IMR-90 (cell line): Measurements from ENCODE around the gene LDLRAD4. TPM values are rescaled to one million over a fixed set of nuclear protein-coding genes. Genes with fewer than 3 reads are reported as not detected.

ENCODE experiments used
- ATAC-seq: fragments of 200-7000 bp; cut with Tn5 transposase; 2 replicates; pipeline ENCODE4 v1.9.1; 2020; ENCODE audit warnings: low read depth, mild to moderate bottlenecking, moderate library complexity
- BruUV-seq: library from RNA; stranded (reverse); fragments of 400-500 nt; replicated peaks from 2 replicates; lab custom pipeline; 2021; lab: Mats Ljungman, UMichigan
- CTCF ChIA-PET: fragments of 300-600 bp; formaldehyde crosslinking; extraction: SDS; loops from one replicate; lab custom pipeline; 2021; ENCODE audit warnings: antibody characterized with exemption; lab: Yijun Ruan, JAX
- POLR2A ChIA-PET: fragments of 300-600 bp; sonication (Branson Sonifier 250); formaldehyde crosslinking; loops from one replicate; lab custom pipeline; 2022; ENCODE audit warnings: antibody characterized with exemption; ENCODE audit not compliant: unreplicated experiment; lab: Charles Lee
- DNase-seq: peaks from one replicate; pipeline ENCODE4 v3.0.0; 2013
- H2AFZ ChIP-seq: replicated peaks from 2 replicates; pipeline ENCODE3; 2013; ENCODE audit warnings: low read length, mild to moderate bottlenecking; ENCODE audit not compliant: poor library complexity
- H2AK5ac ChIP-seq: 2 replicates; pipeline ENCODE4 v1.6.1; 2013; ENCODE audit warnings: low read depth, low read length, inconsistent platforms
- H2AK9ac ChIP-seq: replicated peaks from 2 replicates; pipeline ENCODE3; 2013; ENCODE audit warnings: mild to moderate bottlenecking, low read depth, low read length, moderate library complexity; ENCODE audit not compliant: poor library complexity
- H2BK120ac ChIP-seq: 2 replicates; pipeline ENCODE4 v1.6.1; 2013; ENCODE audit warnings: low read depth, low read length, inconsistent platforms
- H2BK15ac ChIP-seq: 3 replicates; pipeline ENCODE4 v1.6.1; 2013; ENCODE audit warnings: low read depth, low read length, inconsistent platforms
- H2BK20ac ChIP-seq: 2 replicates; pipeline ENCODE4 v1.6.1; 2013; ENCODE audit warnings: low read depth, mild to moderate bottlenecking, inconsistent platforms, low read length, moderate library complexity
- H2BK5ac ChIP-seq: 2 replicates; pipeline ENCODE4 v1.6.1; 2013; ENCODE audit warnings: mild to moderate bottlenecking, low read depth, low read length, inconsistent platforms; ENCODE audit not compliant: poor library complexity, severe bottlenecking
- H3K14ac ChIP-seq: replicated peaks from 2 replicates; pipeline ENCODE4 v1.6.1; 2013; ENCODE audit warnings: low read depth, low read length, inconsistent platforms
- H3K18ac ChIP-seq: 2 replicates; pipeline ENCODE4 v1.6.1; 2013; ENCODE audit warnings: low read depth, low read length, control low read depth
- H3K23ac ChIP-seq: 2 replicates; pipeline ENCODE4 v1.6.1; 2013; ENCODE audit warnings: low read depth, low read length, inconsistent platforms
- H3K27ac ChIP-seq: 2 replicates; pipeline ENCODE4 v1.5.1; 2013; ENCODE audit warnings: mild to moderate bottlenecking, control low read depth, low read length; ENCODE audit not compliant: insufficient read depth
- H3K27me3 ChIP-seq: 2 replicates; pipeline ENCODE4 v1.6.1; 2013; ENCODE audit warnings: low read length; ENCODE audit not compliant: control insufficient read depth, insufficient read depth
- H3K36me3 ChIP-seq: 2 replicates; pipeline ENCODE4 v1.6.1; 2013; ENCODE audit warnings: low read length, mixed read lengths; ENCODE audit not compliant: control insufficient read depth, insufficient read depth
- H3K4ac ChIP-seq: 2 replicates; pipeline ENCODE4 v1.6.1; 2013; ENCODE audit warnings: low read depth, low read length, inconsistent platforms
- H3K4me1 ChIP-seq: 2 replicates; pipeline ENCODE4 v1.6.1; 2013; ENCODE audit warnings: low read length, mixed read lengths; ENCODE audit not compliant: control insufficient read depth, insufficient read depth
- H3K4me2 ChIP-seq: 2 replicates; pipeline ENCODE4 v1.6.1; 2013; ENCODE audit warnings: low read depth, mild to moderate bottlenecking, control low read depth, low read length, moderate library complexity
- H3K4me3 ChIP-seq: 2 replicates; pipeline ENCODE4 v1.5.1; 2013; ENCODE audit warnings: low read depth, mild to moderate bottlenecking, control low read depth, low read length, moderate library complexity; ENCODE audit not compliant: insufficient read depth
- H3K56ac ChIP-seq: 2 replicates; pipeline ENCODE4 v1.6.1; 2013; ENCODE audit warnings: low read length, inconsistent platforms; ENCODE audit not compliant: insufficient read depth; ENCODE audit errors: extremely low read depth
- H3K79me1 ChIP-seq, 2 experiments: 2 replicates each; pipeline ENCODE4 v1.6.1; 2013; ENCODE audit warnings: low read length in 2 of 2, inconsistent platforms in 1 of 2, low read depth in 1 of 2
- H3K9ac ChIP-seq: 2 replicates; pipeline ENCODE4 v1.6.1; 2013; ENCODE audit warnings: low read depth, low read length, control low read depth
- H3K9me1 ChIP-seq: 2 replicates; pipeline ENCODE4 v1.6.1; 2013; ENCODE audit warnings: low read length, inconsistent platforms; ENCODE audit not compliant: insufficient read depth
- H3K9me3 ChIP-seq: 2 replicates; pipeline ENCODE4 v1.6.1; 2013; ENCODE audit warnings: low read length; ENCODE audit not compliant: control insufficient read depth, insufficient read depth
- H4K20me1 ChIP-seq: 2 replicates; pipeline ENCODE4 v1.6.1; 2013; ENCODE audit warnings: low read length, inconsistent platforms; ENCODE audit not compliant: insufficient read depth
- H4K5ac ChIP-seq: 2 replicates; pipeline ENCODE4 v1.6.1; 2013; ENCODE audit warnings: mild to moderate bottlenecking, low read depth, low read length, control low read depth
- H4K8ac ChIP-seq, 2 experiments: 2 replicates each; pipeline ENCODE4 v1.6.1; 2013; ENCODE audit warnings: low read depth in 2 of 2, low read length in 2 of 2, control low read depth in 1 of 2, inconsistent platforms in 1 of 2
- H4K91ac ChIP-seq: 2 replicates; pipeline ENCODE4 v1.6.1; 2013; ENCODE audit warnings: low read depth, low read length, inconsistent platforms; ENCODE audit not compliant: insufficient read depth
- CEBPB ChIP-seq: IDR thresholded peaks from 2 replicates; pipeline ENCODE4 v1.6.1; 2012; ENCODE audit warnings: low read depth, low read length, improper control_type of control experiment
- CTCF ChIP-seq: conservative IDR thresholded peaks from 2 replicates; pipeline ENCODE4 v1.5.1; 2012; ENCODE audit warnings: mild to moderate bottlenecking, low read depth, low read length, improper control_type of control experiment
- ELK1 ChIP-seq: fragments of 150-350 bp; IDR thresholded peaks from 2 replicates; pipeline ENCODE4 v1.6.1; 2016; ENCODE audit warnings: low read depth, mild to moderate bottlenecking, low read length, moderate library complexity, borderline replicate concordance
- MAZ ChIP-seq: IDR thresholded peaks from 2 replicates; pipeline ENCODE4 v1.6.1; 2012; ENCODE audit warnings: low read depth, mild to moderate bottlenecking, low read length, improper control_type of control experiment, moderate library complexity, borderline replicate concordance
- MXI1 ChIP-seq: IDR thresholded peaks from 2 replicates; pipeline ENCODE4 v1.6.1; 2012; ENCODE audit warnings: low read depth, mild to moderate bottlenecking, low read length, moderate library complexity, borderline replicate concordance
- RCOR1 ChIP-seq: IDR thresholded peaks from 2 replicates; pipeline ENCODE4 v1.6.1; 2012; ENCODE audit warnings: mild to moderate bottlenecking, low read length, improper control_type of control experiment; ENCODE audit not compliant: insufficient replicate concordance
- RFX5 ChIP-seq: IDR thresholded peaks from 2 replicates; pipeline ENCODE4 v1.8.0; 2012; ENCODE audit warnings: low read depth, mild to moderate bottlenecking, low read length, moderate library complexity
- WGBS, 2 experiments: methylation state at CpG; one replicate each; pipeline versions ENCODE4 v1.1.5 to v1.1.7; 2013; ENCODE audit warnings: missing lambda C conversion rate in 2 of 2; ENCODE audit not compliant: insufficient read length in 1 of 2; ENCODE audit errors: extremely low coverage in 2 of 2; 5-methylcytosine and 5-hydroxymethylcytosine counted together
- dilution Hi-C: fragments of 300-500 bp; cut with HindIII; formaldehyde crosslinking; loops from one replicate; pipeline ENCODE4 v1.14.3; 2018; ENCODE audit warnings: low sequenced_read_pairs; ENCODE audit not compliant: unreplicated experiment
- in situ Hi-C: fragments of 300-500 bp; cut with MboI; formaldehyde crosslinking; loops from 3 replicates; pipeline ENCODE4 v1.14.3; 2019; ENCODE audit warnings: low sequenced_read_pairs, inconsistent platforms, mixed read lengths
- intact Hi-C: fragments of 100-400 bp; cut with micrococcal nuclease; formaldehyde crosslinking; loops from 2 replicates; pipeline ENCODE4 v1.10.0; 2022
- polyA plus RNA-seq, 3 experiments: library from polyadenylated mRNA; depleted of rRNA; stranded (reverse); fragments of >200 nt; gene quantifications; 2 replicates each; pipeline ENCODE4 v1.2.3, GENCODE V29; 2012; ENCODE audit warnings: low replicate concordance in 1 of 3
- total RNA-seq: library from RNA; depleted of rRNA; stranded (reverse); fragments of >200 nt; gene quantifications from 2 replicates; pipeline ENCODE4 v1.2.3, GENCODE V29; 2012

Gene LDLRAD4
- total and polyA plus RNA-seq, 2 of the 4 experiments (the other 2 are of a cell fraction) = not detected

GRCh38 chr18:13397504-13398163 lies 179.1 kb downstream of the LDLRAD4 start:
- Histone ChIP-seq H3K9me3 (no peaks in the 10 kb centered on the region), H3K4me3 (no peak overlapping the region), H3K4ac (no peak overlapping the region), H3K9me1 (no peaks in the 10 kb centered on the region), H3K4me2 (no peak overlapping the region), H3K27ac (no peak overlapping the region), H2BK20ac (no peak overlapping the region), H2BK120ac (no peak overlapping the region), H3K36me3 (no peaks in the 10 kb centered on the region), H4K20me1 (no peaks in the 10 kb centered on the region), H3K9ac (no peak overlapping the region), H4K91ac (no peak overlapping the region), H2AK5ac (no peak overlapping the region), H4K5ac (no peak overlapping the region), H3K27me3 (peaks cover 5% of the 10 kb centered on the region), H2BK5ac (no peak overlapping the region), H4K8ac (no peak overlapping the region), H3K56ac (no peak overlapping the region), H3K4me1 (no peaks in the 10 kb centered on the region), H3K79me1 (no peaks in the 10 kb centered on the region), H2AFZ (no peak overlapping the region), H2AK9ac (peak overlapping the region; percentile 68), H3K23ac (no peak overlapping the region), H2BK15ac (no peak overlapping the region), H3K18ac (no peak overlapping the region), H3K14ac (no peak overlapping the region)
- ChIA-PET CTCF (no interaction called here), POLR2A (no interaction called here)
- in situ Hi-C loops (no loop called here), dilution Hi-C loops (no loop called here), intact Hi-C loops (no loop called here)
- ATAC-seq (no peak), DNase-seq (no peak)
- 40% methylated on average over 1 of the region's 16 CpGs; no CpG with 5 or more reads in 1 of the 2 experiments for WGBS, 2 experiments
- TF ChIP-seq CEBPB (no peak), MAZ (no peak), MXI1 (no peak), ELK1 (no peak), RCOR1 (no peak), CTCF (no peak), RFX5 (no peak)
- BruUV-seq = no TSS peak
